ENCODE measurements around the gene WDR41. TPM values are rescaled to one million over a fixed set of nuclear protein-coding genes. Genes with fewer than 3 reads are reported as not detected.

Gene WDR41
- total RNA-seq, 1 donor from 2014 or later = 45.4 TPM

- Histone ChIP-seq H3K27me3 (no peaks in the 10 kb centered on the region), H3K4me1 (no peaks in the 10 kb centered on the region), H3K36me3 (peaks cover 7 to 48% of the 10 kb centered on the region in 2 donors), H3K9me3 (no peaks in the 10 kb centered on the region), H3K27ac (no peak overlapping the region), H3K4me3 (no peak overlapping the region)
- TF ChIP-seq CTCF (IDR thresholded peaks at IDR 0.05) = no peak
- no peak for DNase-seq (ENCODE audit: low spot score in 2 of 2)
- intact Hi-C loops (cut with DNase I) = no loop called here
These were observed 48.4 kb downstream of the WDR41 start for GRCh38 chr5:77443670-77444069.

GRCh38 chr5:77438071-77438470 lies 54.0 kb downstream of the WDR41 start:
- H3K36me3 ChIP-seq = peaks cover 13 to 39% of the 10 kb centered on the region in 2 donors
- no peaks in the 10 kb centered on the region for H3K4me1 ChIP-seq
- no peaks in the 10 kb centered on the region for H3K27me3 ChIP-seq
- intact Hi-C loops (cut with DNase I) = loop anchor here (5.0 kb wide), 3 partner anchors 54 to 351 kb away; partner anchors contain the start of genes WDR41 and ZBED3
- no peaks in the 10 kb centered on the region for H3K9me3 ChIP-seq
- no peak for TF ChIP-seq CTCF (IDR thresholded peaks at IDR 0.05)
- no peak for DNase-seq (ENCODE audit: low spot score in 2 of 2)
- no peak overlapping the region for H3K4me3 ChIP-seq
- H3K27ac ChIP-seq = no peak overlapping the region

- Histone ChIP-seq H3K36me3 (peaks cover 21 to 48% of the 10 kb centered on the region in 2 donors), H3K4me1 (no peaks in the 10 kb centered on the region), H3K9me3 (no peaks in the 10 kb centered on the region), H3K4me3 (no peak overlapping the region), H3K27me3 (no peaks in the 10 kb centered on the region), H3K27ac (no peak overlapping the region)
- DNase-seq (ENCODE audit: low spot score in 2 of 2) = no peak
- peak in 2 of 3 experiments; percentile 32 to 57 for TF ChIP-seq CTCF (IDR thresholded peaks at IDR 0.05)
- intact Hi-C loops (cut with DNase I) = loop anchor here (1.0 to 5.0 kb wide), 4 partner anchors 55 to 350 kb away; partner anchors contain the start of genes WDR41 and ZBED3
These were observed 54.9 kb downstream of the WDR41 start for GRCh38 chr5:77437194-77437593.

- Histone ChIP-seq H3K4me3 (no peak overlapping the region), H3K27ac (peak overlapping the region in 1 of 2 donors; percentile 39), H3K9me3 (no peaks in the 10 kb centered on the region), H3K27me3 (no peaks in the 10 kb centered on the region), H3K4me1 (peaks cover 11 to 28% of the 10 kb centered on the region in 2 donors), H3K36me3 (peaks cover 32 to 53% of the 10 kb centered on the region in 2 donors)
- intact Hi-C loops (cut with DNase I) = no loop called here
- no peak for DNase-seq (ENCODE audit: low spot score in 2 of 2)
- no peak for TF ChIP-seq CTCF (IDR thresholded peaks at IDR 0.05)
These were observed 60.4 kb downstream of the WDR41 start for GRCh38 chr5:77431719-77432118.

GRCh38 chr5:77431286-77431685 lies 60.8 kb downstream of the WDR41 start:
- intact Hi-C loops (cut with DNase I) = no loop called here
- Histone ChIP-seq H3K4me3 (no peak overlapping the region), H3K27ac (peak overlapping the region; percentile 39 to 97), H3K9me3 (no peaks in the 10 kb centered on the region), H3K4me1 (peaks cover 12 to 33% of the 10 kb centered on the region in 2 donors), H3K36me3 (peaks cover 32 to 53% of the 10 kb centered on the region in 2 donors), H3K27me3 (no peaks in the 10 kb centered on the region)
- TF ChIP-seq CTCF (IDR thresholded peaks at IDR 0.05) = no peak
- DNase-seq (ENCODE audit: low spot score in 2 of 2) = no peak

GRCh38 chr5:77430726-77431125 lies 61.4 kb downstream of the WDR41 start:
- intact Hi-C loops (cut with DNase I) = no loop called here
- Histone ChIP-seq H3K27me3 (no peaks in the 10 kb centered on the region), H3K4me3 (no peak overlapping the region), H3K9me3 (no peaks in the 10 kb centered on the region), H3K36me3 (peaks cover 32 to 48% of the 10 kb centered on the region in 2 donors), H3K27ac (peak overlapping the region; percentile 39 to 97), H3K4me1 (peaks cover 18 to 38% of the 10 kb centered on the region in 2 donors)
- DNase-seq (ENCODE audit: low spot score in 2 of 2) = no peak
- TF ChIP-seq CTCF (IDR thresholded peaks at IDR 0.05) = no peak
